ENCODE measurements around the gene RNF227.
A peak's percentile ranks its signal among the peaks of the same experiment; 100 is the strongest.

Gene RNF227

GRCh38 chr17:7881276-7882054, 34.6 kb downstream of the RNF227 start:
- H3K4me3 ChIP-seq (ENCODE audit: low read length in 2 of 2), result no peak overlapping the region
- no peak overlapping the region for H3K14ac ChIP-seq (ENCODE audit: low read length)
- H3K9ac ChIP-seq (ENCODE audit: low read depth, low read length, poor library complexity), result peak overlapping the region; percentile 54
- peaks cover 3 to 12% of the 10 kb centered on the region in 2 donors for H3K4me1 ChIP-seq (ENCODE audit: control insufficient read depth in 2 of 2, insufficient read depth in 1 of 2, low read depth in 1 of 2, low read length in 2 of 2)
- no peak overlapping the region for H4K91ac ChIP-seq (ENCODE audit: low read depth, low read length, poor library complexity)
- H2BK12ac ChIP-seq (ENCODE audit: low read length), result no peak overlapping the region
- no peak overlapping the region for H4K8ac ChIP-seq (ENCODE audit: low read depth, low read length)
- WGBS, 2 donors (ENCODE audit: extremely low coverage in 2 of 2, insufficient read length in 2 of 2, insufficient replicate concordance in 1 of 2), result no CpG with 5 or more reads among the region's 7 CpGs
- H2BK5ac ChIP-seq (ENCODE audit: low read length), result no peak overlapping the region
- H3K4me2 ChIP-seq (ENCODE audit: insufficient read depth, low read length, poor library complexity, severe bottlenecking), result no peak overlapping the region
- no peak overlapping the region for H2AFZ ChIP-seq (ENCODE audit: low read length)
- no peak overlapping the region for H2AK5ac ChIP-seq (ENCODE audit: low read depth, low read length)
- peaks cover 0 to 3% (median 0%) of the 10 kb centered on the region in 3 experiments for H3K27me3 ChIP-seq (ENCODE audit: control insufficient read depth in 3 of 3, insufficient read depth in 3 of 3, low read depth in 1 of 3, low read length in 3 of 3)
- H2BK120ac ChIP-seq (ENCODE audit: low read depth, low read length), result no peak overlapping the region
- H3K27ac ChIP-seq (replicated peaks; ENCODE audit: low read length), result no peak overlapping the region
- H3K9me3 ChIP-seq (replicated peaks in 1 of 2; ENCODE audit: control insufficient read depth in 2 of 2, insufficient read depth in 1 of 2, low read depth in 1 of 2, low read length in 2 of 2), result no peaks in the 10 kb centered on the region
- no peak overlapping the region for H2BK15ac ChIP-seq (ENCODE audit: low read length)
- H3K4ac ChIP-seq (ENCODE audit: low read length), result no peak overlapping the region
- no peaks in the 10 kb centered on the region for H3K79me1 ChIP-seq (ENCODE audit: low read depth, low read length)
- peaks cover 6 to 66% of the 10 kb centered on the region in 2 donors for H3K36me3 ChIP-seq (replicated peaks in 1 of 2; ENCODE audit: control insufficient read depth in 2 of 2, insufficient read depth in 2 of 2, low read length in 2 of 2)
- H3K23ac ChIP-seq (ENCODE audit: low read depth, low read length, poor library complexity), result no peak overlapping the region
- no peak for DNase-seq (ENCODE audit: low spot score)
- H3K18ac ChIP-seq (ENCODE audit: low read length), result no peak overlapping the region

- Histone ChIP-seq H2BK15ac (ENCODE audit: low read length) (no peak overlapping the region), H3K9me3 (replicated peaks in 1 of 2; ENCODE audit: control insufficient read depth in 2 of 2, insufficient read depth in 1 of 2, low read depth in 1 of 2, low read length in 2 of 2) (no peaks in the 10 kb centered on the region), H2AFZ (ENCODE audit: low read length) (no peak overlapping the region), H4K8ac (ENCODE audit: low read depth, low read length) (no peak overlapping the region), H2BK5ac (ENCODE audit: low read length) (no peak overlapping the region), H4K91ac (ENCODE audit: low read depth, low read length, poor library complexity) (no peak overlapping the region), H3K4me3 (ENCODE audit: low read length in 2 of 2) (no peak overlapping the region), H3K27me3 (ENCODE audit: control insufficient read depth in 3 of 3, insufficient read depth in 3 of 3, low read depth in 1 of 3, low read length in 3 of 3) (peaks cover 0 to 3% (median 0%) of the 10 kb centered on the region in 3 experiments), H3K4ac (ENCODE audit: low read length) (no peak overlapping the region), H3K9ac (ENCODE audit: low read depth, low read length, poor library complexity) (no peak overlapping the region), H2AK5ac (ENCODE audit: low read depth, low read length) (no peak overlapping the region), H2BK12ac (ENCODE audit: low read length) (no peak overlapping the region), H3K18ac (ENCODE audit: low read length) (no peak overlapping the region), H3K4me1 (ENCODE audit: control insufficient read depth in 2 of 2, insufficient read depth in 1 of 2, low read depth in 1 of 2, low read length in 2 of 2) (peaks cover 0 to 7% of the 10 kb centered on the region in 2 donors), H3K23ac (ENCODE audit: low read depth, low read length, poor library complexity) (no peak overlapping the region), H3K27ac (replicated peaks; ENCODE audit: low read length) (no peak overlapping the region), H3K36me3 (replicated peaks in 1 of 2; ENCODE audit: control insufficient read depth in 2 of 2, insufficient read depth in 2 of 2, low read length in 2 of 2) (peaks cover 6 to 78% of the 10 kb centered on the region in 2 donors), H3K79me1 (ENCODE audit: low read depth, low read length) (no peaks in the 10 kb centered on the region), H3K4me2 (ENCODE audit: insufficient read depth, low read length, poor library complexity, severe bottlenecking) (no peak overlapping the region), H3K14ac (ENCODE audit: low read length) (no peak overlapping the region), H2BK120ac (ENCODE audit: low read depth, low read length) (no peak overlapping the region)
- no CpG with 5 or more reads among the region's 3 CpGs for WGBS, 2 donors (ENCODE audit: extremely low coverage in 2 of 2, insufficient read length in 2 of 2, insufficient replicate concordance in 1 of 2)
- DNase-seq (ENCODE audit: low spot score), result no peak
Observed at GRCh38 chr17:7880076-7880868, 35.8 kb downstream of the RNF227 start.

- whole genome bisulfite sequencing, 2 donors (ENCODE audit: extremely low coverage in 2 of 2, insufficient read length in 2 of 2, insufficient replicate concordance in 1 of 2), result no CpG with 5 or more reads among the region's 7 CpGs
- no peak for DNase-seq (ENCODE audit: low spot score)
- H3K9me3 ChIP-seq (replicated peaks in 1 of 2; ENCODE audit: control insufficient read depth in 2 of 2, insufficient read depth in 1 of 2, low read depth in 1 of 2, low read length in 2 of 2), result no peaks in the 10 kb centered on the region
Observed at GRCh38 chr17:7878234-7878633, 37.9 kb downstream of the RNF227 start.

GRCh38 chr17:7875804-7876370, 40.2 kb downstream of the RNF227 start:
- DNase-seq (ENCODE audit: low spot score), result no peak
- H2BK15ac ChIP-seq (ENCODE audit: low read length), result no peak overlapping the region
- peaks cover 3 to 89% of the 10 kb centered on the region in 2 donors for H3K36me3 ChIP-seq (replicated peaks in 1 of 2; ENCODE audit: control insufficient read depth in 2 of 2, insufficient read depth in 2 of 2, low read length in 2 of 2)
- H2BK120ac ChIP-seq (ENCODE audit: low read depth, low read length), result no peak overlapping the region
- no peak overlapping the region for H3K4ac ChIP-seq (ENCODE audit: low read length)
- H3K4me1 ChIP-seq (ENCODE audit: control insufficient read depth in 2 of 2, insufficient read depth in 1 of 2, low read depth in 1 of 2, low read length in 2 of 2), result no peaks in the 10 kb centered on the region
- H3K23ac ChIP-seq (ENCODE audit: low read depth, low read length, poor library complexity), result no peak overlapping the region
- no peak overlapping the region for H3K9ac ChIP-seq (ENCODE audit: low read depth, low read length, poor library complexity)
- H2BK12ac ChIP-seq (ENCODE audit: low read length), result no peak overlapping the region
- H3K4me2 ChIP-seq (ENCODE audit: insufficient read depth, low read length, poor library complexity, severe bottlenecking), result no peak overlapping the region
- no peak overlapping the region for H3K4me3 ChIP-seq (ENCODE audit: low read length in 2 of 2)
- H3K18ac ChIP-seq (ENCODE audit: low read length), result no peak overlapping the region
- no peak overlapping the region for H4K8ac ChIP-seq (ENCODE audit: low read depth, low read length)
- no peak overlapping the region for H4K91ac ChIP-seq (ENCODE audit: low read depth, low read length, poor library complexity)
- H3K14ac ChIP-seq (ENCODE audit: low read length), result no peak overlapping the region
- no peak overlapping the region for H2AK5ac ChIP-seq (ENCODE audit: low read depth, low read length)
- WGBS, 2 donors (ENCODE audit: extremely low coverage in 2 of 2, insufficient read length in 2 of 2, insufficient replicate concordance in 1 of 2), result no CpG with 5 or more reads among the region's 2 CpGs
- H3K27me3 ChIP-seq (ENCODE audit: control insufficient read depth in 3 of 3, insufficient read depth in 3 of 3, low read depth in 1 of 3, low read length in 3 of 3), result no peaks in the 10 kb centered on the region
- H3K79me1 ChIP-seq (ENCODE audit: low read depth, low read length), result no peaks in the 10 kb centered on the region
- no peak overlapping the region for H3K27ac ChIP-seq (replicated peaks; ENCODE audit: low read length)
- no peaks in the 10 kb centered on the region for H3K9me3 ChIP-seq (replicated peaks in 1 of 2; ENCODE audit: control insufficient read depth in 2 of 2, insufficient read depth in 1 of 2, low read depth in 1 of 2, low read length in 2 of 2)
- H2AFZ ChIP-seq (ENCODE audit: low read length), result no peak overlapping the region
- H2BK5ac ChIP-seq (ENCODE audit: low read length), result no peak overlapping the region

More at GRCh38 chr17:7878234-7878633, 37.9 kb downstream of the RNF227 start:
- Histone ChIP-seq H3K4me2 (ENCODE audit: insufficient read depth, low read length, poor library complexity, severe bottlenecking) (no peak overlapping the region), H4K91ac (ENCODE audit: low read depth, low read length, poor library complexity) (no peak overlapping the region), H3K36me3 (replicated peaks in 1 of 2; ENCODE audit: control insufficient read depth in 2 of 2, insufficient read depth in 2 of 2, low read length in 2 of 2) (peaks cover 6 to 94% of the 10 kb centered on the region in 2 donors), H2AK5ac (ENCODE audit: low read depth, low read length) (no peak overlapping the region), H3K27ac (replicated peaks; ENCODE audit: low read length) (no peak overlapping the region), H3K27me3 (ENCODE audit: control insufficient read depth in 3 of 3, insufficient read depth in 3 of 3, low read depth in 1 of 3, low read length in 3 of 3) (peaks cover 0 to 3% (median 0%) of the 10 kb centered on the region in 3 experiments), H3K18ac (ENCODE audit: low read length) (no peak overlapping the region), H3K9ac (ENCODE audit: low read depth, low read length, poor library complexity) (no peak overlapping the region), H3K79me1 (ENCODE audit: low read depth, low read length) (no peaks in the 10 kb centered on the region), H2BK5ac (ENCODE audit: low read length) (no peak overlapping the region), H3K14ac (ENCODE audit: low read length) (no peak overlapping the region), H2BK12ac (ENCODE audit: low read length) (no peak overlapping the region), H3K4ac (ENCODE audit: low read length) (no peak overlapping the region), H3K4me1 (ENCODE audit: control insufficient read depth in 2 of 2, insufficient read depth in 1 of 2, low read depth in 1 of 2, low read length in 2 of 2) (no peaks in the 10 kb centered on the region), H2AFZ (ENCODE audit: low read length) (no peak overlapping the region), H4K8ac (ENCODE audit: low read depth, low read length) (no peak overlapping the region), H3K4me3 (ENCODE audit: low read length in 2 of 2) (no peak overlapping the region), H2BK120ac (ENCODE audit: low read depth, low read length) (no peak overlapping the region), H2BK15ac (ENCODE audit: low read length) (no peak overlapping the region), H3K23ac (ENCODE audit: low read depth, low read length, poor library complexity) (no peak overlapping the region)
